Motor neuron (in vitro differentiated cells): ENCODE data around the gene C2CD2L. TPM values are rescaled to one million over a fixed set of nuclear protein-coding genes. Genes with fewer than 3 reads are reported as not detected.
"Not testable (repeated sequence)": the region's sequence is repeated elsewhere in the genome, so short reads cannot be mapped to it uniquely, and the experiment has no call there.

Source experiments
- ATAC-seq, 8 experiments: fragments of 200-7000 bp; cut with Tn5 transposase; replicated peaks in 6 of 8; 2 replicates each; pipeline ENCODE4 v1.8.0; 2021; ENCODE audit warnings: mild to moderate bottlenecking in 8 of 8, moderate library complexity in 8 of 8
- H3K27ac ChIP-seq, 2 donors: fragments of 250-450 bp; sonication (Bioruptor Pico); 2 replicates each; pipeline ENCODE4 v1.9.0; 2021; ENCODE audit warnings: antibody characterized with exemption in 2 of 2, mild to moderate bottlenecking in 2 of 2, moderate library complexity in 1 of 2
- H3K4me1 ChIP-seq, 2 donors: fragments of 250-450 bp; sonication (Bioruptor Pico); replicated peaks in 1 of 2; 2 replicates each; pipeline ENCODE4 v1.6.1; 2021; ENCODE audit warnings: antibody characterized with exemption in 2 of 2, mild to moderate bottlenecking in 2 of 2, moderate library complexity in 1 of 2
- H3K4me3 ChIP-seq, 5 donors: fragments of 250-450 bp; sonication (Bioruptor Pico); 2 replicates each; pipeline ENCODE4 v1.9.0; 2021; ENCODE audit warnings: antibody characterized with exemption in 5 of 5, mild to moderate bottlenecking in 5 of 5, moderate library complexity in 4 of 5
- WGBS, 10 experiments: fragments of 450-650 bp; shearing (Covaris generic); methylation state at CpG; one replicate each; pipeline ENCODE4 v1.0.0; 2022; 5-methylcytosine and 5-hydroxymethylcytosine counted together
- in situ Hi-C, 9 experiments: fragments of 400-800 bp; cut with MboI; loops; one replicate each; pipeline ENCODE4 v1.15.0; 2021; ENCODE audit warnings: low sequenced_read_pairs in 9 of 9, low pct_unique_long_range_greater_than_20kb in 2 of 9; ENCODE audit not compliant: unreplicated experiment in 9 of 9
- total RNA-seq, 8 experiments: library from RNA; unstranded; fragments of 300-600 nt; gene quantifications; 2 replicates each; pipeline versions ENCODE4 v1.2.3 to v1.2.4, GENCODE V29; 2022

C2CD2L gene
- total RNA-seq, 8 experiments from 2014 or later, result 4.7 to 17.7 (median 8.7) TPM

- Histone ChIP-seq H3K4me3 (peak overlapping the region; percentile 68 to 95 (median 80)), H3K4me1 (peaks cover 28 to 37% of the 10 kb centered on the region in 2 donors), H3K27ac (no peak overlapping the region)
- 17 to 53% (median 39%) methylated on average over 1 to 9 of the region's 11 CpGs for WGBS, 10 experiments
- in situ Hi-C loops, result loop anchor here in 2 of 9 experiments (10.0 to 25.0 kb wide), 2 partner anchors 234 to 237 kb away; partner anchors contain the start of genes RNF26 (in 2 of the 2), C1QTNF5 (in 1 of the 2) and MFRP (in 1 of the 2)
- no peak for ATAC-seq
Measured at GRCh38 chr11:119100246-119100970, 6.7 kb upstream of the C2CD2L start.

DNA sequence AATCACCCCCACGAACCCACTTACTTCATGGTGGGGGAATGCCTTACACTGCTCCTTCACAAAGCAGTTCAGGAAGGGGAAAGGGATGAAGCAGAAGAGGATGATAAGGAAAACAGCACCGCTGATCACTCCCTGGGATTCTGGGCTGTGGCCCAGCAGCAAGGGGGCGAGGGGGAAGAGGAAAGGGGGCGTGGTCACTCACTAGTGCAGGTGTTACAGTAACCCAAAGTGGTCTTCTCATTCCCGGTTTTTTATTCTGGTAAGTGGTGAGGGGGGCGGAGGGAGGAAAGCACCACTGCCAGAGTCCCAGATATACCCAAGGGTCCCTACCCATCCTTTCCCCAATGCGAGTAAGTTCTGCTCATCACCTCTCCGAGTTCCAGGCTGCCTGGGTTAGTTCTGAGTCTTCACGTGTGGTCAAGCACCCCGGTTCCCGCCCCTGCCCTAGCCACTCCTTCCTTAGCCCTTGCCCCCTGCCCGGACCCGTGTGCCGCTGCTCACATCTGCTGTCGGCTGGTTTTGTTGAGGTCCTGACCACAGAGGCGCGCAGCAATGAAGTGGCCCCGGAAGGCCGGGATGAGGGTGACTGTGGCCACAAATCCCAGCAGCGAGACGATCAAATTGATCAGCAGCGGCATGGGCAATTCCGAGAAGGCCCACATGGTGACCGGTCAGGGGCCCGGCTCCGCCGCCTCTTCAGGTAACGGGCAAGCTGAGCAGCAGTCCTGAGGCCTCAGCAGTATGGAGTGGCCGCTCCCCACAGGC, 6.0 kb upstream of the C2CD2L start:
- Histone ChIP-seq H3K4me3 (peak overlapping the region; percentile 68 to 95 (median 80)), H3K4me1 (peaks cover 31 to 39% of the 10 kb centered on the region in 2 donors), H3K27ac (peak overlapping the region; percentile 99)
- in situ Hi-C loops, result loop anchor here in 2 of 9 experiments (10.0 to 25.0 kb wide), 2 partner anchors 234 to 236 kb away; partner anchors contain the start of genes RNF26 (in 2 of the 2), C1QTNF5 (in 1 of the 2) and MFRP (in 1 of the 2)
- 0 to 5% (median 0%) methylated on average over 1 to 5 of the region's 29 CpGs; no CpG with 5 or more reads in 3 of the 10 experiments for WGBS, 10 experiments
- ATAC-seq, result peak; percentile 4 to 36 (median 10)

GRCh38 chr11:119101759-119102423, 5.3 kb upstream of the C2CD2L start, which contains the start of gene DPAGT1:
Gene DPAGT1, minus strand, starts transcription at chr11:119101853. Its CDS starts 198 bp downstream, at chr11:119101655.
- H3K4me3 ChIP-seq, result peak within 1 kb of the TSS; percentile 68 to 95 (median 80)
- WGBS, 10 experiments, result 0 to 20% (median 0%) methylated on average over 1 to 12 of the region's 32 CpGs; no CpG with 5 or more reads in 1 of the 10 experiments

DNA sequence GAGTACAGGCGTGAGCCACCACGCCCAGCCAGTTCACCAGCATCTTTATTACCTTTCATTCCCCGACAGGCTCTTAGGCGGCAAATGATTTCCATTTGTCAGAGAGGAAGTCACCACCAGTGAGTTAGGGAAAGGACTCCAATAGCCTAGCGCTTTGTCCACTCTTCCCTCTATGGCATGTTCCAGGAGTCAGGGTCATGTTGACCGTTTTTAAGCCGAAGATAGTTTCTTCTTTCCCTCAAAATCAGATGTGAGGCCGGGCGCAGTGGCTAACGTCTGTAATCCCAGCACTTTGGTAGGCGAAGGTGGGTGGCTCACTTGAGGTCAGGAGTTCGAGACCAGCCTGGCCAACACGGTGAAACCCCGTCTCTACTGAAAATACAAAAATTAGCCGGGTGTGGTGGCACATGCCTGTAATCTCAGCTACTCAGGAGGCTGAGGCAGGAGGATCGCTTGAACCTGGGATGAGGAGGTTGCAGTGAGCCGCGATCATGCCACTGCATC, 3.9 kb upstream of the C2CD2L start:
- 89 to 97% (median 94%) methylated on average over 3 to 12 of the region's 18 CpGs; no CpG with 5 or more reads in 4 of the 10 experiments for WGBS, 10 experiments
- in situ Hi-C loops, result loop anchor here in 2 of 9 experiments (10.0 to 25.0 kb wide), 2 partner anchors 232 to 234 kb away; partner anchors contain the start of genes RNF26 (in 2 of the 2), C1QTNF5 (in 1 of the 2) and MFRP (in 1 of the 2)
- not testable (repeated sequence) for ATAC-seq
- peaks cover 41 to 48% of the 10 kb centered on the region in 2 donors for H3K4me1 ChIP-seq
- H3K27ac ChIP-seq, result peak overlapping the region; percentile 99
- H3K4me3 ChIP-seq, result peak overlapping the region in 4 of 5 donors; percentile 77 to 95 (median 82)

More at GRCh38 chr11:119101759-119102423, 5.3 kb upstream of the C2CD2L start, which contains the start of gene DPAGT1:
- in situ Hi-C loops, result loop anchor here in 2 of 9 experiments (10.0 to 25.0 kb wide), 2 partner anchors 233 to 235 kb away; partner anchors contain the start of genes RNF26 (in 2 of the 2), C1QTNF5 (in 1 of the 2) and MFRP (in 1 of the 2)
- ATAC-seq, result peak; percentile 81 to 88 (median 86)
- H3K27ac ChIP-seq, result peak within 1 kb of the TSS; percentile 99
- peaks cover 38 to 46% of the 10 kb centered on the region in 2 donors for H3K4me1 ChIP-seq

DNA sequence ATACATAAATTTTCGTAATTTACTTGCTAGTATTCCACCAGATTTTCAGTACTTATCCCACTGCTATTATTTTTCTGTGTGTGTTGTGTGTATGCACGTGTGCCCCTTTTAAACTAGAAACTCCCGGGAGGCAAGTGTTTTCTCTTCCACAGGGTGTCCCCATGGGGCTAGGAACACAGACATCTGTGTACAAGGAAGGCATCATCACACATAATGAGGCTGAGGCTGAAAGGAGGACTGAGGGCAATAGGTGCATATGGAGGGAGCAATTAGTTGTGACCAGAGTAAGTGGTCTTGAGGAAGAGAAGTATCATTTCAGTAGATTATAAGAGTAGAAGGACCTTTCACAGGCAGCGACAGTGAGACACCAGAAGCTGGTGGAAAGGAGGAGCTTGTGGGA, 3.4 kb upstream of the C2CD2L start:
- Histone ChIP-seq H3K4me1 (peaks cover 47 to 53% of the 10 kb centered on the region in 2 donors), H3K27ac (peak overlapping the region; percentile 99), H3K4me3 (no peak overlapping the region)
- ATAC-seq, result no peak
- in situ Hi-C loops, result loop anchor here in 2 of 9 experiments (10.0 to 25.0 kb wide), 2 partner anchors 231 to 234 kb away; partner anchors contain the start of genes RNF26 (in 2 of the 2), C1QTNF5 (in 1 of the 2) and MFRP (in 1 of the 2)
- WGBS, 10 experiments, result 7 to 83% (median 41%) methylated on average over 1 to 4 of the region's 4 CpGs; no CpG with 5 or more reads in 3 of the 10 experiments

GRCh38 chr11:119107538-119108145, 498 bp downstream of the C2CD2L start:
- H3K27ac ChIP-seq, result peak overlapping the region; percentile 6 to 11
- H3K4me3 ChIP-seq, result peak overlapping the region; percentile 60 to 93 (median 79)
- H3K4me1 ChIP-seq, result peaks cover 43 to 47% of the 10 kb centered on the region in 2 donors
- 0% methylated on average over 2 of the region's 65 CpGs; no CpG with 5 or more reads in 8 of the 10 experiments for WGBS, 10 experiments
- ATAC-seq, result peak in 3 of 8 experiments; percentile 23 to 34 (median 31)
- in situ Hi-C loops, result loop anchor here in 2 of 9 experiments (10.0 to 25.0 kb wide), 2 partner anchors 227 to 230 kb away; partner anchors contain the start of genes RNF26 (in 2 of the 2), C1QTNF5 (in 1 of the 2) and MFRP (in 1 of the 2)

DNA sequence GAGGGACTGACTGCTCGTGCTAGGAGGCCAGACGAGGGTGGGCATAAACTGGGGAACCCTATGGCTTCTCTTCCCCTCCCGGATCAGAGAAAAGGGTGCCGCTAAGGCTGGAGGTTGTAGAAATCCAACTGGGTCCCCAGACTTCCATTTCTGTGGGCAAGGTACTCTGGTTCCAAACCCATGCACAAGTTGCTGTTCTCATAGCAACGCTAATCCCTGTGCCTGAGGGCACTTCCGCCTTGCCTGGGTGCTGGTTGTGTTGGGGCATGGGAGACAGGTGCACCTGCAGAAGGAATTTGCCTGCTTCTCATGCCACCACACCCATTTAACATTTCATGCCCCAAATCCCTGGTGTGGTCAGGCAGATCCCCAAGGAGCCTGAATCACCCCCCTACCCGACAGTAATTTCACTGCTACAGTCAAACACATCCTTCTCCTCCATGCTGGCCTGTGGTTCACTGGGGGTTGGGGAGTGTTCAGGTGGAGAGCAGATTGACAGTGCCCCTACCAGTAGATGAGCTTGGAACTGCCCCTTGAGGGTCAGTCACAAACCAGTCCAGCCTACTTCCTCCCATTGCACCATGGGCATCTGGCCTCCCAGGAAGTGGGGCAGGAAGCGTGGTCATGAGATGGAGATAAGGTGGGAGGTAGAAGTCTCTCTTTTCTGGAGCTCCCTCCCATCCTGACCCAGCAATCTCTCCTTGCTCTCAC, 1.2 kb downstream of the C2CD2L start:
- in situ Hi-C loops, result loop anchor here in 2 of 9 experiments (10.0 to 25.0 kb wide), 2 partner anchors 226 to 229 kb away; partner anchors contain the start of genes RNF26 (in 2 of the 2), C1QTNF5 (in 1 of the 2) and MFRP (in 1 of the 2)
- WGBS, 10 experiments, result 0 to 92% (median 0%) methylated on average over 1 to 2 of the region's 8 CpGs; no CpG with 5 or more reads in 7 of the 10 experiments
- ATAC-seq, result peak in 3 of 8 experiments; percentile 3 to 40 (median 5)
- H3K4me1 ChIP-seq, result peaks cover 37 to 40% of the 10 kb centered on the region in 2 donors
- H3K27ac ChIP-seq, result no peak overlapping the region
- peak overlapping the region; percentile 60 to 93 (median 79) for H3K4me3 ChIP-seq

GRCh38 chr11:119108857-119109221, 1.7 kb downstream of the C2CD2L start:
- Histone ChIP-seq H3K4me3 (peak overlapping the region in 4 of 5 donors; percentile 5 to 93 (median 76)), H3K27ac (no peak overlapping the region), H3K4me1 (peaks cover 32 to 35% of the 10 kb centered on the region in 2 donors)
- in situ Hi-C loops, result loop anchor here in 2 of 9 experiments (10.0 to 25.0 kb wide), 2 partner anchors 226 to 228 kb away; partner anchors contain the start of genes RNF26 (in 2 of the 2), C1QTNF5 (in 1 of the 2) and MFRP (in 1 of the 2)
- WGBS, 10 experiments, result 67 to 100% (median 100%) methylated on average over 1 to 2 of the region's 2 CpGs; no CpG with 5 or more reads in 5 of the 10 experiments
- ATAC-seq, result no peak

GRCh38 chr11:119109843-119110242, 2.7 kb downstream of the C2CD2L start:
- Histone ChIP-seq H3K27ac (no peak overlapping the region), H3K4me3 (no peak overlapping the region), H3K4me1 (peaks cover 23 to 25% of the 10 kb centered on the region in 2 donors)
- ATAC-seq, result no peak
- 80 to 100% (median 100%) methylated on average over 1 of the region's 3 CpGs; no CpG with 5 or more reads in 6 of the 10 experiments for WGBS, 10 experiments
- in situ Hi-C loops, result loop anchor here in 2 of 9 experiments (10.0 to 25.0 kb wide), 2 partner anchors 225 to 227 kb away; partner anchors contain the start of genes RNF26 (in 2 of the 2), C1QTNF5 (in 1 of the 2) and MFRP (in 1 of the 2)

- 50 to 100% (median 84%) methylated on average over 1 to 9 of the region's 10 CpGs; no CpG with 5 or more reads in 3 of the 10 experiments for WGBS, 10 experiments
- in situ Hi-C loops, result loop anchor here in 1 of 9 experiments (25.0 kb wide), 1 partner anchor 227 kb away; the partner anchor contains the start of genes C1QTNF5, MFRP and RNF26
- no peak overlapping the region for H3K27ac ChIP-seq
- no peak overlapping the region for H3K4me3 ChIP-seq
- H3K4me1 ChIP-seq, result peaks cover 23% of the 10 kb centered on the region in 2 donors
- ATAC-seq, result no peak
Measured at GRCh38 chr11:119110439-119110838, 3.3 kb downstream of the C2CD2L start.
